HG03097 (cell line): ENCODE data around the gene CENPH.
"Not testable (repeated sequence)": the region's sequence is repeated elsewhere in the genome, so short reads cannot be mapped to it uniquely, and the experiment has no call there.

Source experiments
- ATAC-seq: cut with Tn5 transposase; IDR thresholded peaks from one replicate; pipeline ENCODE4 v1.9.1; 2021; ENCODE audit not compliant: unreplicated experiment, low FRiP score

Gene CENPH, protein sequence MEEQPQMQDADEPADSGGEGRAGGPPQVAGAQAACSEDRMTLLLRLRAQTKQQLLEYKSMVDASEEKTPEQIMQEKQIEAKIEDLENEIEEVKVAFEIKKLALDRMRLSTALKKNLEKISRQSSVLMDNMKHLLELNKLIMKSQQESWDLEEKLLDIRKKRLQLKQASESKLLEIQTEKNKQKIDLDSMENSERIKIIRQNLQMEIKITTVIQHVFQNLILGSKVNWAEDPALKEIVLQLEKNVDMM

GRCh38 chr5:69189162-69190086, at the start of gene CENPH:
Gene CENPH (plus strand): TSS chr5:69189583. CDS start chr5:69189635, 52 bp downstream.
- ATAC-seq, result peak; percentile 73

- ATAC-seq, result not testable (repeated sequence)
These were observed 49.1 kb upstream of the CENPH start for GRCh38 chr5:69140239-69140638.

- ATAC-seq, result no peak
These were observed 48.6 kb upstream of the CENPH start for GRCh38 chr5:69140827-69141226.

DNA sequence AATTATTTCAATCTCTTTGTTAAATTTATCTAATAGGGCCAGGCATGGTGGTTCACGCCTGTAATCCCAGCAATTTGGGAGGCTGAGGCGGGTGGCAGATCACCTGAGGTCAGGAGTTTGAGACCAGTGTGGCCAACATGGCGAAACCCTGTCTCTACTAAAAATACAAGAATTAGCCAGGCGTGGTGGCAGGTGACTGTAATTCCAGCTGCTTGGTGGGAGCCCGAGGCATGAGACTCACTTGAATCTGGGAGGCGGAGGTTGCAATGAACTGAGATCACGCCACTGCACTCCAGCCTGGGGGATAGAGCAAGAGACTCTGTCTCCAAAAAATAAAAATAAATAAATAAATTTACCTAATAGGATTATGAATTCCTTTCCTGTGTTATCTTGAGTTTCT, 40.8 kb upstream of the CENPH start:
- not testable (repeated sequence) for ATAC-seq

- ATAC-seq, result no peak
These were observed 40.3 kb upstream of the CENPH start for GRCh38 chr5:69148981-69149675.

DNA sequence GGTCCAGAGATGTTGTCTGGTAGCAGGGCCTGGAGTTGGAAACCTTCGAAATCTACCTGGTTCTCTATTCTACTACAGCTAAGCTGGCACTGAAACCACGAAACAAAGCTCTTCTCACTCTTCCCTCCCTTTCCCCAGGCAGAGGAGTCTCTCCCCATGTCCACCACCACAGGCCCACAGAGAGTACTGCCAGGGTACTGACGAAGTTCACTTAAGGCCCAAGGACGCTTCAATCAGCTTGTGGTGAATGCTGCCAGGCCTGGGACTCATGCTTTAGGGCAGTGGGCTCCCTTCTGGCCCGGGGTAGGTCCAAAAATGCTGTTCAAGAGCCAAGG, 39.7 kb upstream of the CENPH start:
- no peak for ATAC-seq

DNA sequence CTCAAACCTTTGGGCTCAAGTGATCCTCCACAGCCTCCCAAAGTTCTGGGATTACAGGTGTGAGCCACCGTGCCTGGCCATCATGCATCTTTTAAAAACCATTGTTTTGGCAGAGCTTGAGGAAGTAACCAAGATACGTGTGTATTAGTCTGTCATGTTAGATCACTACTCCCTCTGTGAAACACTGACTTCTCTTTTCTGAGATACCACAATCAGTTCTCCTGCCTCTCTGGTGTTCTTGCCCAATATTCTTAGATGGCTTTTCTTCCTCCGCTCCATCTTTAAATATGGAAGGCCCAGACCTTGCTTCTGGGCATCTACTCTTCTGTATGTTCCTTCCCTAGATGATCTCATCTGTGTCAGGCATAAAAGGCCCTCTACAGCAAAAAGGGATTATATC, 36.7 kb upstream of the CENPH start:
- ATAC-seq, result no peak

- ATAC-seq, result no peak
These were observed 32.9 kb upstream of the CENPH start for GRCh38 chr5:69156456-69156855.

DNA sequence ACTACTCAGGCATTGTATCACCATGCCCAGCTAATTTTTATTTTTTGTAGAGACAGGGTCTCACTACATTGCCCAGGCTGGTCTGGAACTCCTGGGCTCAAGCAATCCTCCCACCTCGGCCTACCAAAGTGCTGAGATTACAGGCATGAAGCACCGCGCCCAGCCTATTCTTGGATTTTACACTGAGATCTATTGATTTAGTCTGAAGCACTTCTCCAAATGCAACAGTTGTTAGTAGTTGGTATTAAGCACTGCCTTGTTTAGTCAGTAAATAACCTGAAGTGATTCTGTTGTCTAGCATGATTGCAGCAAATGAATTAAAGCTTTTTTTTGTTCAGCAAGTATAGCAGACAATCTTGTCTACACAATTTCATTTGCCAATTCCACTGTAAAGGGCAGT, 31.3 kb upstream of the CENPH start:
- ATAC-seq, result no peak

- no peak for ATAC-seq
These were observed 28.7 kb upstream of the CENPH start for GRCh38 chr5:69160651-69161050.

DNA sequence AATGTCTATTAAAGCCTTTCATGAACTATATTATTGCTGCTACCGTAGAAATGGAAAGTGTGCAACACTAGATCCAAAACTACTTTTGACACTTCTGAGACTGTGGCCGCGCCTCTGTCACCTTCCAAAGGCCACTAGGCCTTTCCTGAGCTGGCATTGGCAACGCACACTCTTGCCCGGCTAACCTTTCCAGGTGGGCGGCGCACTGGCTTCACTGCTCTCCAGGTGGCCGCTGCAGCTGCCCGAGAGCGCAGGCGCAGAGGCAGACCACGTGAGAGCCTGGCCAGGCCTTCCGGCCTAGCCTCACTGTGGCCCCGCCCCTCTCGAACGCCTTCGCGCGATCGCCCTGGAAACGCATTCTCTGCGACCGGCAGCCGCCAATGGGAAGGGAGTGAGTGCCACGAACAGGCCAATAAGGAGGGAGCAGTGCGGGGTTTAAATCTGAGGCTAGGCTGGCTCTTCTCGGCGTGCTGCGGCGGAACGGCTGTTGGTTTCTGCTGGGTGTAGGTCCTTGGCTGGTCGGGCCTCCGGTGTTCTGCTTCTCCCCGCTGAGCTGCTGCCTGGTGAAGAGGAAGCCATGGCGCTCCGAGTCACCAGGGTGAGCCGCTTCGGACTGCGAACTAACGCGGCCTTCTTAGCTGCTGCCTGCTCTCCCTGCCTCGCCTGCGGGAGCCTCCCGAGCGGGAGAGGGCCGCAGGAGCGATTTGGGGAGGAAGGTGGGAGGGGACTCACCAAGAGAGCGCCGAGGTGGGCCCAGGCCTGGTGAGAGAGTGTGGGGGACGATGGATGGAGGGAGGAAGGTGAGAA, 22.5 kb upstream of the CENPH start, which contains the start of gene CCNB1:
Gene CCNB1 (plus strand): TSS at position 465 of the 807 bp plus-strand sequence. CDS start 113 bp downstream, at position 578.
- ATAC-seq, result peak; percentile 98

DNA sequence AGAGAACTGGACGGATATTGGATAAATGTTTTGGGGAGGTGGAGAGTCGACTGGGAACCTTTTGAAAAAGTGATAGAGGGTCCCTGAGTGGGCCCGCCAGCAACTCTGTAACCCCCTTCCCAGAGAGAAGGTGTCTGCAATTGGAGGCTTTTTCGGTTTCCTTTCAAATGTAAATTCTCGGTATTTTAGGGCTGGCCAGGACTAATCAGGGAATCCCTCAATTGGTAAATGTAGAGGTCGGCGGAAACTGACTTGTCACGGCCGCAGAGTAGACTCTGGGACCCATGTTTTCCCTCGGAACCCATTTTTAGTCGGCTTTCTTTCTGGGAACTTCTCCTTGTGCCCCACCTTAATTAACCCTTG, 21.9 kb upstream of the CENPH start:
- no peak for ATAC-seq

- no peak for ATAC-seq
These were observed 21.5 kb upstream of the CENPH start for GRCh38 chr5:69167929-69168328.

DNA sequence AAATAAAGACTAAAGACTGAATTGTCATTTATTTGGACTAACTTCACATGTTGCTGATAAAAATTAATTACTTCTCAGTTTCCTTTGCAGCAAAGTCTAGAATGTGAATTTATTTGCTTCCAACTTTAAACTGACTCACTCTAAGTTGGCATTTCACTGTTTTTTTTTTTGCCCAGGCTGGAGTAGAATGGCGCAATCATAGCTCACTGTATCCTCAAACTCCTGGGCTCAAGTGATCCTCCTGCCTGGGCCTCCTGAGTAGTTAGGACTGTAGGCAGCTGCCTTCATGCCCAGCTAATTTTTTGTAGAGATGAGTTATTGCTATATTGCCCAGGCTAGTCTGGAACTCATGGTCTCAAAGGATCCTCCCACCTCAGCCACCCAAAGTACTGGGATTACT, 18.9 kb upstream of the CENPH start:
- no peak for ATAC-seq

DNA sequence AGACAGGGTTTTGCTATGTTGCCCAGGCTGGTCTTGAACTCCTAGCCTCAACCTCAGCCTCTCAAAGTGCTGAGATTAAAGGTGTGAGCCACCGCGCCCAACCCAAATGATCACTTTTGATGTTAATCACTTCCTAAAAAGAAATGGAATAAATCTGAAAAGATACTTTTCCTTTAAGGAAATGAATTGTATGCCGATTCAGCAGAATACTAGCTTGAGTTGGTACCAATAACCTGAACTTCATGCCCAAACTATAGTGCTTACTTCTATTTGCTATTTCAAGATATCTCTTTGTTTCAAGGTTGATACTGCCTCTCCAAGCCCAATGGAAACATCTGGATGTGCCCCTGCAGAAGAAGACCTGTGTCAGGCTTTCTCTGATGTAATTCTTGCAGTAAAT, 18.4 kb upstream of the CENPH start:
- no peak for ATAC-seq

GRCh38 chr5:69181659-69182293, 7.6 kb upstream of the CENPH start:
- not testable (repeated sequence) for ATAC-seq

DNA sequence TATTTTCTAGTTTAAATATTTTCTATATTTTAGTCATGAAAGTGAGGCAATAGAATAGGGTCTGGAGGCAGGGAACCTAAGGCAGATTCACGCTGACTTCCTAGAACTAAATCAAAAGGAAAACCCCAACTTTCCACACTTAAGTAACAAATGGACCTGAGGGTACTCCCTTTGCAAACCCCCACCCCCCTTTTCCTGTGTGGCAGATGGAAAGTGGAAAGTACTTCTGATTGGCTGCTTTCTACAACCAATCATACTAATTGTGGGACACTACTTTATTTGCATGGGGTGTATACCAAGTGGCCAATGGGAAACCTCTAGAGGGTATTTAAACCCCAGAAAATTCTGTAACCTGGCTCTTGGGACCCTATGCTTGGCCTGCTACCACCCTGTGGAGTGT, 4.8 kb upstream of the CENPH start:
- ATAC-seq, result no peak

DNA sequence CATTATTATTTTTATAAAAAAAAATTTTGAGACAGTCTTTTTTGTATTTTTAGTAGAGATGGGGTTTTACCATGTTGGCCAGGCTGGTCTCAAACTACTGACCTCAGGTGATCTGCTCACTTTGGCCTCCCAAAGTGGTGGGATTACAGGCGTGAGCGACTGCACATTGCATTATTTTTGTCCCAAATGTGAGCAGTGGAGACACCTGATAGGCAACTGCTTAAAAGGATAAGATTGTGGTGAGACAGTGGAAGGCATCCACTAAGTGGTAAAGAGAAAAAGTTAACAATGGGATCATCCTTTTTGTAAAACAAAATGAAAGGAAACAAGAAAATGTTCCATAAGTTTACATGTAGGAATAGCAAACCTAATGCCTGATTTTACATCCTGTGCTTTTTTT, 2.0 kb upstream of the CENPH start:
- ATAC-seq, result no peak

GRCh38 chr5:69188811-69189161, 597 bp upstream of the CENPH start:
- ATAC-seq, result no peak

DNA sequence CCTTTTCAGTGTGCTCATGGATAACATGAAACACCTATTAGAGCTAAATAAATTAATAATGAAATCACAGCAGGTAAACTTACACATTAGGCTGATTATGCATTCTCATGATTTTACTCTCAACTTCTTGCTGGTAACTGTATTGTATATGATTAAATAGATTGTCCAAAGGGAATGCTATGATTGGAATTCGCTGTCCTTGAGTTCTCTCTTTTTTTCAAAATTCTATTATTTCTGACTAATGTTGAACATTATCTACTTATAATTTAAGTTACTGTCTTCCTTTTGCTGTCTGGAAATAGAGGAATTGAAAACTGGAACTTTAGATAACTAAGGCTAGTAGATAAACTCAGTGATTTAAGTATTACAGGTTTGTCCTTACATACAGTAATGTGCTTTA, 13.1 kb downstream of the CENPH start:
- no peak for ATAC-seq
